Activated CD4-positive, alpha-beta T cell treated with anti-CD3 and anti-CD28 coated beads, Interleukin-2, amount 50 U/mL, for 48 hours (primary cell): ENCODE data around the gene RBM20.

ENCODE experiments used
- DNase-seq, 2 experiments: peaks; one replicate each; pipeline ENCODE4 v3.0.0-alpha.2; 2020

RBM20 gene

GRCh38 chr10:110817614-110818013, 173.5 kb downstream of the RBM20 start:
- DNase-seq: no peak

GRCh38 chr10:110818311-110819256, 174.4 kb downstream of the RBM20 start:
- no peak for DNase-seq

- DNase-seq: no peak
Observed at GRCh38 chr10:110820321-110820814, 176.2 kb downstream of the RBM20 start.

GRCh38 chr10:110821508-110821907, 177.4 kb downstream of the RBM20 start:
- no peak for DNase-seq

GRCh38 chr10:110822035-110822711, 178.0 kb downstream of the RBM20 start:
- DNase-seq: no peak

GRCh38 chr10:110822712-110823311, 178.7 kb downstream of the RBM20 start:
- DNase-seq: no peak

- DNase-seq: no peak
Observed at GRCh38 chr10:110824152-110824441, 180.0 kb downstream of the RBM20 start.

GRCh38 chr10:110824660-110825059, 180.5 kb downstream of the RBM20 start:
- DNase-seq: no peak

- no peak for DNase-seq
Observed at GRCh38 chr10:110825508-110825907, 181.4 kb downstream of the RBM20 start.

GRCh38 chr10:110827410-110827809, 183.3 kb downstream of the RBM20 start:
- no peak for DNase-seq

GRCh38 chr10:110827875-110828274, 183.7 kb downstream of the RBM20 start:
- no peak for DNase-seq

GRCh38 chr10:110828525-110828924, 184.4 kb downstream of the RBM20 start:
- no peak for DNase-seq

GRCh38 chr10:110829721-110830410, 185.7 kb downstream of the RBM20 start:
- DNase-seq: no peak

GRCh38 chr10:110833234-110833940, 189.3 kb downstream of the RBM20 start:
- no peak for DNase-seq

- no peak for DNase-seq
Observed at GRCh38 chr10:110833941-110834628, 189.9 kb downstream of the RBM20 start.

GRCh38 chr10:110834629-110835301, 190.6 kb downstream of the RBM20 start:
- DNase-seq: no peak

- no peak for DNase-seq
Observed at GRCh38 chr10:110835841-110836240, 191.7 kb downstream of the RBM20 start.

- DNase-seq: no peak
Observed at GRCh38 chr10:110836706-110837105, 192.6 kb downstream of the RBM20 start.

GRCh38 chr10:110837418-110838171, 193.5 kb downstream of the RBM20 start:
- DNase-seq: no peak

GRCh38 chr10:110840225-110840922, 196.2 kb downstream of the RBM20 start:
- DNase-seq: no peak
